Measurements from ENCODE around the gene MAGIX. TPM values are rescaled to one million over a fixed set of nuclear protein-coding genes. Genes with fewer than 3 reads are reported as not detected.
"Not testable (repeated sequence)": the region's sequence is repeated elsewhere in the genome, so short reads cannot be mapped to it uniquely, and the experiment has no call there.

MAGIX gene
- total RNA-seq, 1 donor from 2014 or later = 18.3 TPM

DNA sequence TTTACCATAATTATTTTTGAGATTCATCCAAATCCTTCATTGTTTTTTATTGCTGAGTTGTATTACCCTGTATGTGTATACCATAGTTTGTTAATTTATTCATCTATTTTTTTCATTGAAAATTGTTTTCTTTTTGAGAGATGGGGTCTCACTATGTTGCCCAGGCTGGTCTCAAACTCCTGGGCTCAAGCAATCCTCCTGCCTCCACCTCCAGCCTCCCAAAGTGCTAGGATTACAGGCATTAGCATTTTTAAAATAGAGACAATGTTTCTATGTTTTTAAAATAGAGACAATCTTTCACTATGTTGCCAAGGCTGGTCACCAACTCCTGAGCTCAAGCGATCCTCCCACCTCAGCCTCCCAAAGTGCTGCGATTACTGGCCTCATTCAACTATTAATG, 1.6 kb upstream of the MAGIX start:
- no peak for DNase-seq (ENCODE audit: low spot score)

DNA sequence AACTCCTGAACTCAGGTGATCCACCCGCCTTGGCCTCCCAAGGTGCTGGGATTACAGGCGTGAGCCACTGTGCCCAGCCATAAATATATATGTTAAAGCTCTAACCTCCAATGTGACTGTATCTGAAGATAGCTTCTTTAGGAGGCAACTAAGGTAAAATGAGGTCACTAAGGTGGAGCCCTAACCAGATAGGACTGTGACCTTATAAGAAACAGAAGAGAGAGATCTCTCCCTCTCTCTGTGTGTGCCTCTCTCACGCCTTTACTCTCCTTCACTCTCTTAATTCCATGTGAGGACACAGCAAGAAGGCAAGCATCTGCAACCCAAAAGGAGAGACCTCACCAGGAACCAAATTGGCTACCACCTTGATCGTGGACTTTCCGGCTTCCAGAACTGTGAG, 926 bp upstream of the MAGIX start:
- no peak for DNase-seq (ENCODE audit: low spot score)

DNA sequence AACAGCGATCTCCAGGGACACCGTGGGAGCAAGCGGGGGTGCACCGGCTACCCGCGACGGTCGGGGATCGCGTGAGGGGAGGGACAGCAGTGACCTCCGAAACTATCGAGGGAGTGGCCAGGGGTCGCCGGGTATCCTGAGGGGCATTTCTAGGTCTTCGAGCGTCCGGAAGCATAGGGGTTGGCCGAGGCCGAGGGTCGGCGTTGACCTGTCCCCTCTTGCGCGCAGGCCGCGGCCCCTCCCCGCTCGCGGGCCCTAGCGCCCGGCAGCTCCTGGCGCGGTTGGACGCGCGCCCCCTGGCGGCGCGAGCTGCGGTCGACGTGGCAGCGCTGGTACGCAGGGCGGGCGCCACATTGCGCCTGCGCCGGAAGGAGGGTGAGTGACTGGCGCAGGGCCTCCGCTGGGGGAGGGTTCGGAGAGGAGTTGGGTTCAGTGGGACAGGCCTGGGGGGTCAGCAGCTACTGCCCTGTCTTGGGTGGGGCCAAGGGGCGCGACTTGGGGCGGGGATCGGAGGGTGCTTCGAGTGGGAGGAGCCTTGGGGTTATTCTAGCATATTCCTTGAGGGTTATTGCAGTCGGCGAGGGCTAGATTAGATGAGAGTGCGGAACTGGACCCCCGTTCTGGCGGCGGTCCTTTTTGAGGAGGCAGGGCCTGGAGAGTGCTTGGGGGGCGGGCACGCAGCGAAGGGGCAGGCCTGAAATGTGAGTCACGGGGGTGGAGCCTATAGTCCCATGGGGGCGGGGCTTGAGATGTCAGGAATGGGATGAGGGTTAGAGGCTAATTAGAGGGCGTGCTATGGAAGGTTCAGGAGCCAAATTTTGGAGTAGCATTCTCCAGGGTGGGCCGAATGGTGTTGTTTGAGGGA, 1.2 kb downstream of the MAGIX start:
- peak; percentile 85 for DNase-seq (ENCODE audit: low spot score)

DNA sequence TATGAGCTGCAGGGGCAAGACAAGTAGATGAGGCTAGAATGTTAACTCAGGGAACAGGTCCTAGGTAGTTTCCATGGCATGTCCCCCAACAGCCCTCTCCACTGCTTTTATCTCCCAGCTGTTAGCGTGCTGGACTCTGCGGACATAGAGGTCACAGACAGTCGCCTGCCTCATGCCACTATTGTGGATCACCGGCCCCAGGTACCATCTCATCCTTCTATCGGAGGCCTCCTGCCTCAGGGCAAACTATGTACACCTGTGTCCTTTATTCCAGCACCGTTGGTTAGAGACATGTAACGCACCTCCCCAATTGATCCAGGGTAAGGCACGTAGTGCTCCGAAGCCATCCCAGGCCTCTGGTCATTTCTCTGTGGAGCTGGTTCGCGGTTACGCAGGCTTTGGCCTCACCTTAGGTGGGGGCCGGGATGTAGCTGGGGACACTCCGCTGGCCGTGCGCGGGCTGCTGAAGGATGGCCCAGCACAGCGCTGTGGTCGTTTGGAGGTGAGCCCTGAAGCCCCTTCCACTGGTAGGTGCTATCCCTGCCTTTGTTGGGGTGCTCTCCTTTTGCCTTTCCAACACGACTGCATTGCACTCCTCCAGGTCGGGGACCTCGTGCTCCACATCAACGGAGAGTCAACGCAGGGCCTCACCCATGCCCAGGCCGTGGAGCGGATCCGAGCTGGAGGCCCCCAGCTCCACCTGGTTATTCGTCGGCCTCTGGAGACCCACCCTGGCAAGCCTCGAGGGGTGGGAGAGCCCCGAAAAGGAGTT, 2.2 kb downstream of the MAGIX start:
- no peak for DNase-seq (ENCODE audit: low spot score)

DNA sequence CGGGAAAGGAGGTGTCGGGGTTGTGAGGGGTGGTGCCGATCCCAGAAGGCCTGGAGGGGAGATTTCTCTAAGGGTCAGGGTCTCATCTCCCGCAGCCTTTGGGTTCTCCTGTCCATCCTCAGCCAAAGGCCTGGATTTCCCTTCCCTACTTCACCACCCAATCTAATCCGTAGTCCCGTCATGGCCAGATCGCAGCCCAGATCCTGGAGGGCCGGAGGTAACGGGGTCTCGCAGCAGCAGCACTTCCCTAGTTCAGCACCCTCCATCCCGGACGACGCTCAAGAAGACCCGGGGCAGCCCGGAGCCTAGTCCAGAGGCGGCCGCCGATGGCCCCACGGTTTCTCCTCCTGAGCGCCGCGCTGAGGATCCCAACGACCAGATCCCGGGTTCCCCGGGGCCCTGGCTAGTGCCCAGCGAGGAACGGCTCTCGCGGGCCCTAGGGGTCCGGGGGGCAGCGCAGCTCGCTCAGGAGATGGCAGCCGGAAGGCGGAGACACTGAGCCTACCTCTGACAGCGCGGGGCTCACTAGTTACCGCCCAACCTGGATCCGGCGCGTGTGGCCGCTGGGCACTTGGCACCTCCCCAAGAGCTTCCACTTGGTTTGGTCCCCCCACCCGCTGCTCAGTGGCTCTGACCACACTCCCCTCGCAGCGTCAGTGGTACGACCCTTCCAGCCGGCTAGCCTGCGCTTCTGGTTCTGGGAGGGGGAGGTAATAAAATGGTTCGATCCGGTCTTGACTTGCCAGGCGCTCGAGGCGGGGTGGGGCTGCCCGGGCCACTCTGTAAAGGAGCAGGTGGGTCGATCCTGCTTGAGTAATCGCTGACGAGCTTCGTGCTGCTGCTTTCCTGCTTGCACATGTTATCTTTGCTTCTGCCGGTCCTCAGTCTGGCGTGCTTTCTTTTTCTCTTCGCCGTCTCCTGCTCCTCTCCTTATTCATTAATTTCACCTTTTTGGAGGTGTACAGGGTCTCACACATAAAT, 3.6 kb downstream of the MAGIX start:
- peak; percentile 87 for DNase-seq (ENCODE audit: low spot score)

DNA sequence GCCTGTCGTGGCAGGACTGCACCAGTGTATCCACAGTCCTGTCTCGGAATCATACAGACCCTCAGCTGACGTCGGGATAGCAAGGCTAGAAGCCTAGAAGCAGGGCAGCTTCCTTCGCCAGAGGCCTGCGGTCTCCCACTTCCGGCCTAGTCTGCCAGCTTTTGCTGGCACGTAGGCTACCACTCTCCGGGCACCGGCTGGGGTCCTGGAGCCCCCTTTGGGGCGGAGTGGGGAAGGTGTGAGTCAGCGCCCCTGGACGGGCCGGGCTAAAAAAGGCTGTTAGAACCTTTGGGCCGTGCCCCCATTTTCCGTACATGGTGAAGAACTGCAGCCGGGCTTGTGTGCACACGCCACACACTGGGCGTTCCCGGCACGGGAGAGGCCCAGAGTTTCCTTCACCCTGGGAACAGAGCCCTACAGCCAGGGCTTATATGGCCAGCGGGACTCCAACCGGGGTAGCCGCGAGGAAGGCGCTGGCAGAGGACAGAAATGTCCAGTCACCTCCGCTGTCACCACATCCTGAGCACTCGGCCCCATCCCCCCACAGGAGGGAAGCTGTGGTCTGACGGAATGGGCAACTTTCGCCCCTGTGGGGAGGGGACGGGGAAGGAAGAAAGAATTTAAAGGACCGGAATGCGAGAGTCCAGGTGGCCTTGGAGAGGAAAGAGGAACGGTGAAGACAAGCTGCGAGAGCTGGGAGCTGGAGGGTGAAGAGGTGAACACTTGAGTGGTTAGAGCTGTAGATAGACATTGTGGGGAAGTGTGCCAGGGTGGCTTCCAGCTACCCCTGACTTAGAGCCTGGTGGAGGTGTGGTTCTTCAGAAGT, 4.6 kb downstream of the MAGIX start:
- DNase-seq (ENCODE audit: low spot score) = peak; percentile 55

DNA sequence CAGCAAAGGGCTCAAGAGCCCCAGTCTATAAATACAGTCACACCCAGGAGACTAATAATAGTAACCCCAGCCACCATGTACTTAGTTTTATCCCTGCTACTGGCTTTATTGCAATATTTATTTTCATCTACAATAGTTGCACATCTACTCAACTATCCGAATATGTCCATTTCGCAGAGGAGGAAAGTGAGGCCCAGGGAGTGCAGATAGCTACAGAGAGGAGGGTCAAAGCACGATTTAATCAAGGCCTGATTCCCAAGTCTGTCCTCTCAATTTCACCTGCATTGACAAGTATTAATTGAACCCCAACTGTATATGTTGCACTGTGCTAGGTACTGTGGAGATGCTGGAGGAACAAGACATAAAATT, 5.2 kb downstream of the MAGIX start:
- no peak for DNase-seq (ENCODE audit: low spot score)

DNA sequence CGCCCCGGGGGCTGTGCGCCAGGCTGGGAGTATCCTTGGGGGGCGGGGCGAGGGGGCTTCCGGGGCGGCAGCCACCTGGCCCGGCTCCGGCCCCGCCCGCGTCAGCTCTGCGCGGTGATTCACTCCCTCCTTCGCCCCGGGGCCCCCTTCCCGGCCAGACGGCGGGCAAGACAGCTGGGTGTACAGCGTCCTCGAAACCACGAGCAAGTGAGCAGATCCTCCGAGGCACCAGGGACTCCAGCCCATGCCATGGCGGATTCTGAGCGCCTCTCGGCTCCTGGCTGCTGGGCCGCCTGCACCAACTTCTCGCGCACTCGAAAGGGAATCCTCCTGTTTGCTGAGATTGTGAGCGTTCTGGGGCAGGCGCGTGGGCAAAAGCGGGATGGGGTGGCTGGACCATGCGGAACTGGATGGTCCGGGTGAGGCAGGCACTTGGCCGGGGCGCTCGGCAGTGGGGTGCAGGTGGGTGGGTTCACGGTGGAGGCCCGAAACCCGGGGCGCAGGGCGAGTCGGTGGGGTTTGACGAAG, 9.3 kb downstream of the MAGIX start, which contains the start of gene PLP2:
Gene PLP2 (plus strand): TSS at position 147 of the 528 bp plus-strand sequence. CDS start 103 bp downstream, at position 250.
- no peak for DNase-seq (ENCODE audit: low spot score)

DNA sequence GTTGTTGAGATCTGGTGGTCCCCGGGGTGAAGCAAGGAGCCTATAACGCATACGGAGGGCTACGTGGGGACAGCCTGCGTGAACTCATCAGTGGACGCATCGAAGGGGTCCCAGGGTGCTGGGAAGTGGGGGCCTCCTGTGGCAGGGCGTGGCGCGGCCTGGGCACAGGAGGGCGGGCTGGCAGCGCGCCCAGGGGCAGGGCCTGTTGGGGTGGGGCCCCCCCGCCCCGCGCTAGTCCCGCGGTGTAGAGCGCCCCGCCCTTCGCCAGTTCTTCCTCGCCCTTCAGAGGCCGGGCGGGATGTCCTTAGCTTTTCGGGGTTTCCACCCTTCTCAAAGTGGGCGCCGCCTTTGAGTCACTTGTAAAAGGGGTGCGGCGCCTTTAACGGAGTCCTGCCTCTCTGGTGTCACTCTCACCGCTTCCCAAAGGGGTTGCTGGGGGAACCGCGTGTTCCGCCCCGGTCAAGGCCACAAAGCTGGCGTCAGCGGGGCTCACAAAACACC, 9.8 kb downstream of the MAGIX start:
- peak; percentile 58 for DNase-seq (ENCODE audit: low spot score)

DNA sequence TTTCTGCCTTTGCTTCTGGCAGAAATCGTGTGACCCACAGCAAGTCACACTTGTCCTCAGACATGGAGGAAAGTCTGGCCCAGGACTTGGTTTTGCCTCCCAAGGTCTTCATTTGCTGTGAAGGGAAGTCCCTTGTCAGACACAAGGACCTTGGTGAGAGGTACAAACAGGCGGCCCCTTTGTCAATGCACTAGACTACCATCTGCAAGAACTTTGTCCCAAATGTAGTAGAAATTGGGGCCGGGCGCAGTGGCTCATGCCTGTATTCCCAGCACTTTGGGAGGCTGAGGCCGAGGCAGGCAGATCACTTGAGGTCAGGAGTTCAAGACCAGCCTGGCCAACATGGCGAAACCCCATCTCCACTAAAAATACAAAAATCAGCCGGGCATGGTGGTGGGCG, 11.0 kb downstream of the MAGIX start:
- not testable (repeated sequence) for DNase-seq (ENCODE audit: low spot score)

DNA sequence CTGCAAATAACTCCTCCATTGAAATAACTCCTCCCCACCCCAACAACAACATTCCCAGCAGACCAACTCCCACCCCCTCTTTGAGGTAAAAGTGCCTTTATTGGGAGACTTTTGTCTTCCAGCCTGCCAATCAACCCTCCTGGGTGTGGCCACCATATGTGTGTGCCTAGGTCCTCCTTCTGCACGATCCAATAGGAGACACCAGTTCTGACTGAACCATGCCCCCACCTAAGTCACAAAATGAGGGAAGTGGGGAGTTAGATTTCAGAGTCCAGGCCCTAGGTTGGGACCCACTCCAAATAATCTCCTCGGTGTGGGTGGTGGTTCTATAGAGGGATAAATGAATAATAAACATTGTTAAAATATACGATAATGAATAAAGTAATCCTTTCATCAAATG, 12.2 kb downstream of the MAGIX start:
- no peak for DNase-seq (ENCODE audit: low spot score)

DNA sequence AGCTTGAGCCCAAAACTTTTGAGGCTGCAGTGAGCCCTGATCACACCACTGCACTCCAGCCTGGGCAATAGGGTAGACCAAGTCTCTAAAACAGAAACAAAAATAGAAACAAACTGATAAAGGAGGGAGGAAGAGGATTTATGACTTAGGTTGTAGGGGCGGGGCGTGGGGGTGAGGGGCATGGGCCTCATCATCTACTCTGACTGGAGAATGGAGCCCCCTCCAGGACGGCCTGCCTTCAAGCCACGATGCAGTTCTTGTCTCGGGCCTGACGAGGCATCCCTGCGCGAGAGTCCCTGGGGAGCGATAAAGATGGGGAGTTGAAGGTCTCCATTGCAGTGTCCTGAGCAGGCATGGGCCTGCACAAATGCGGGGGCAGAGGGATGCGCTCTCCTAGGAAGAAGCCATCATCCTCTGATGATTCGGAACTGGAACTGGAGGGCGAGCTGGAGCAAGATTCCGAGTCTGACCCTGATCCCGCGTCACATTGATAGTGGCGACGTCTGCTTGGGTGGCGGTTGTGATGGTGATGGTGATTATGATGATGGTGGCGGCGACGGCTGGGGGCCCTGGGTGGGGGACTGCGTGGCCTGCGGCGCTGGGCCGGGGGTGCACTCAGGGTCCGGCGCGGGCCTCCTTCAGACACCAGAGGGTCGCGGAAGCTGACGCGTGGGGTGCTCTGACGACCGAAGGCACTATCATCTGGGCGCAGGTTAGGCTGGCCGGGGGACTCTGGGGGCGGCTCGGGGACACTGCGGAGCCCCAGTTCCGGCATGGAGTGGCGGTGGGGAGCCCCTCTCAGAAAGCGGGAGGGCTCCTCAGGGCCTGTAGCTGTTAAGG, 13.1 kb downstream of the MAGIX start:
- no peak for DNase-seq (ENCODE audit: low spot score)

DNA sequence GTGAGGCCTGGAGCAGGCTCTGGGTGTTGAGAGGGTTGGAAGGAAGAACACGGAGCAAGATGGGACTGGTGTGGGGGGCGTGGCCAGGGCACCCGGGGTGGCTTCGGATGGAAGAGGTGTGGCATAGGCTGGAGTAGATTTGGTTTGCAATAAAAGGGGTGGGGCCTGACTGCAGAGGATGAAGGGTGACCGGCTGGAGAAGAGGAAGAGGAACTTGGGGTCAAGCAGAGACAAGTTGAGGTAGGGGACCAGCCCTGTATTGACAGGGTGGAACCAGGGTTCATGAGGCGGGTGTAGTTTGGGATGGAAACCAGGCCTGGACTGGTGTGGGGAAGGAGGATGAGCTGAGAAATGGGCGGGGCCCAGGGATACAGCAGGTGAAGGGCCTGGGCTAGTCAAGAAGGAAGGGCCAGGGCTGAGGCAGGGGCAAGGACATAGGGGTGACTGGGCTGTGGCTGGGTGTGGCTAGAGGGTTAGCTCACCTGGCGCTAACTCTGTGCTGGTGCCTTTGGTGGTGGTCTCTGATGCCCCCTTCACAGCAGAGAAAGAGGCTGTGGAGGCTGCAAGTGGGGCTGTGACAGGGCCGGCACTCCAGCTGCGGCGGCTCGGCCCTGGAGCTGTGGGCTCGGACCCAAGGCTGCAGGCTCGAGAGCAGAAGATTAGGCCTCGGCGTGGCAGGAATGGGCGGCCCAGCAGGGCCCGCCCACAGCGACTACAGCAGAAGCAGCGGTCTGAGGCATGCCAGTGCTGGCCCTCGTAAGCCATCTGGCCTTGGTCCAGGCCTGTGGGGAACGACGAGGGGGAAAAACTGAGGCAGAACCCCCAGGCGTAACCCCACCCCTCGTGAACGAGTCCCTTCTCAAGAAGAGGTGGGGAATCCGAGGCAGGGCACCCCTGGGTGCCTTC, 14.1 kb downstream of the MAGIX start:
- DNase-seq (ENCODE audit: low spot score) = no peak

DNA sequence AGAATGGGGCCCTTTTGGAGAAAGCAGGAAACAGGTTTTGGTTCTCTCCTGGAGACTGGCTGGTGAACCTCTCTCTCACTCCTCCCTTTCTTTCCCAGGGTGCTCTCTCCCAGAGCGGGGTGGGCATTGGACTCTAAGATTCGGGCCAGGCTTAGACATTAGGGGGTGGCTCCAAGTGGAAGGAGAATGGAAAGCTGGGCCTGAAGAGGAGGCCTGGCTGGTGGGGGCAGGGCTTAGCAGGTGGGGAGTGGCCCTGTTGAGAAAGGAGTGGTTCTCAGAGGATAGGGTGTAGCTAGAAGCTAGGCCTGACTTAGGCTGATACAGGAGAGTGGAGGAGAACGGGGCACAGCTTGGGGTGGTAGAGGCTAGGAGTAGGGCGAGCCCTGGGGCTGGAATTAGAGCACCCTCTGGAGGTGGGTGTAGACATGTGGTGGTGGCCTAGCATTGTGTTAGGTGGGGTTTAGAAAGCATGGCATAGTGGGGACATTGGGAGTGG, 14.8 kb downstream of the MAGIX start:
- no peak for DNase-seq (ENCODE audit: low spot score)

DNA sequence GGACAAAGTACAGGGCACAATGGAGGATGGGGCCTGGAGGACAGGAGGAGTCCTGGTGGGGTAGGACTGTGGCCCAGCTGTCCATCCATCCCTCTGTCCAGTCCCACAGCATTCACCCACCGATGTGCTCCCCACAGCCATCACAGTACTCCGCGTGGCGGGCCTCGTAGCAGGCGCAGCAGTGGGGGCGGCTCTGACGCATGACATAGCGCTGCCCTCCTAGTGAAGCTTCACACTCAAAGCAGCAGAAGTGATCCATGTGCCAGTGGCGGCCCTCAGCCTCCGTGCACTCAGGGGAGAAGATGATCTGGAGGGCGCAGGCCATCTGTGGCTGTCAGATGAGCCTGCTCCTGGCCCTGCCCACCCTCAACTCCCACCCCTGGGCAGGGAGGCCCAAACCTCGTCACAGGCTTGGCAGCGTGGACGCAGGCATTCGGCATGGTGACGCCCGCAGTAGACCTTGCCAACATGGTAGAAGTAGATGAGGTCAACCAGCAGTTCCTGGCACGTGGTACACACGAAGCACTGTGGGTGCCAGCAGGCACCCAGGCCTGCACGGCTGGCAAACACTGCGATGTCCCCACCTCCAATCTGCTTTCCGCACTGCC, 15.4 kb downstream of the MAGIX start:
- no peak for DNase-seq (ENCODE audit: low spot score)

DNA sequence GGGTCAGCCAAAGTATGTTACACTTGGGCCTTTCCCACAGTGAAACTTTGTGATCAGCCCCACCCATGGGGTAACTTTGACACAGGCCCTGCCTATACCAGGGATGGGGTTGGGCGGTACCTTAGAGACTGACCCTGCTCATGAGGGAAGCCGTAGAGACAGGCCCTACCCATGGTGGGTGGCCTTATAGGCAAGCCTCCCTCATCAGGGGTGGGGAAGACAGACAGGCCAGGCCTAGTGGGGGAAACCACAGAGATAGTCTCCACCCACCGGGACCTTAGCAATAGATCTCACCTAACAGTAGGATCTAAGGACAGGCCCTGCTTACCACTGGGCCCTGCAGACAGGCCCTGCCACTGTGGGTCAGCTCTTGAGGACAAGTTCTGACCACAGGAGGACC, 16.0 kb downstream of the MAGIX start:
- no peak for DNase-seq (ENCODE audit: low spot score)

DNA sequence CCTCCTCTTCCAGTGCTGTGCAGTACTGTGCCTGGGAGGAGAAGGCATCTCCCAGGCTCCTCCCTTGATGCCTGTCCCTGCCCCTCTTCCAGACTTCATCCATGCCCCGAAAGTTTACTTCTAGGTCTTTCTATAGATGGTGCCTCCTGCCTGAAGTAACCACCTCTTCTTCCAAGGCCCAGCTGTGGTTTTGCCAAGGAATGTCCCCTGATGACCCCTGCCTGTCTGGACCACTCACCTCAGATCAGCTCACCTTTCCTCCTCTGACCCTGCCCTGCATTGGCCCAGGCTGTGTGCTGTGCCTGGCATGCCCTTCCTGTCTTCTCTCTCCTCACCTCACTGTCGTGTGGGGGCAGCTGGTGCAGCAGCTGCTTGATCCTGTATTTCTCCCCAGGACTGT, 16.8 kb downstream of the MAGIX start:
- no peak for DNase-seq (ENCODE audit: low spot score)
